NB4 (cell line): ENCODE data around the gene CA5B.

Experiments used
- DNase-seq: peaks from one replicate; pipeline ENCODE4 v3.0.0; 2010; ENCODE audit warnings: low read depth
- H3K4me3 ChIP-seq: one replicate; pipeline ENCODE4 v1.5.1; 2011; ENCODE audit warnings: mild to moderate bottlenecking, low read depth, low read length, moderate library complexity
- MYC ChIP-seq: IDR thresholded peaks from 2 replicates; pipeline ENCODE4 v1.6.1; 2011; ENCODE audit warnings: low read depth, low read length
- POLR2A ChIP-seq: IDR thresholded peaks from 2 replicates; pipeline ENCODE4 v1.6.1; 2011; ENCODE audit warnings: mild to moderate bottlenecking; ENCODE audit not compliant: insufficient read length; ENCODE audit errors: extremely low read depth
- TF ChIP-seq, protein P1 (sequence below): IDR thresholded peaks from one replicate; pipeline ENCODE4 v1.5.1; 2012; ENCODE audit warnings: low read depth, low read length
- TF ChIP-seq, protein P2 (sequence below): IDR thresholded peaks from 2 replicates; pipeline ENCODE4 v1.6.1; 2011; ENCODE audit warnings: low read depth, low read length

The CA5B gene

DNA sequence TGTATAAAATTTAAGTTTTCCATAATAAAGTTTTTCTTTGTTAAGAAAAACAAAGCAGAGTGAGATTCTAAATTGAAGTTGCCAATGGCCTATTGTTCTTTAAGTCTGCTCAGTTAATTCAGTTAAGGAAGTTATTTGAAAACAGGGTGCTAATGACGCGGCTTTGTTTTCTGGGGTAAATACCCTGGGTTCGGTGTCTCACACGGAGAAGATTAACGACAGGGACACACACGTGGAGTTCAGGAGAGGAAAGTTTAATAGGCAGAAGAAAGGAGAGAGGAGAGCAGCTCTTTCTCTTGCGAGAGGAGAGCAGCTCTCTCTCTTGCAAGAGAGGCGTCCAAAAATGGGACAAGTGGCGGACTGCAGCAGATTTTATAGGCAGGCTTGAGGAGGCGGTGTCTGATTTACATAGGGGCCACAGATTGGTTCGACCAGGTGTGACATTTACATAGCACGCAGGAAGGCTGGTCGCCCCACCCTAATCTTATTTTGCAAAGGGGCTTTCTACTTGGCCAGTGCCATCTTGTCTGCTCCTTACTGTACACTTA lies 9.6 kb downstream of the CA5B start:
- no peak overlapping the region for H3K4me3 ChIP-seq
- no peak for TF ChIP-seq MYC
- DNase-seq = no peak

DNA sequence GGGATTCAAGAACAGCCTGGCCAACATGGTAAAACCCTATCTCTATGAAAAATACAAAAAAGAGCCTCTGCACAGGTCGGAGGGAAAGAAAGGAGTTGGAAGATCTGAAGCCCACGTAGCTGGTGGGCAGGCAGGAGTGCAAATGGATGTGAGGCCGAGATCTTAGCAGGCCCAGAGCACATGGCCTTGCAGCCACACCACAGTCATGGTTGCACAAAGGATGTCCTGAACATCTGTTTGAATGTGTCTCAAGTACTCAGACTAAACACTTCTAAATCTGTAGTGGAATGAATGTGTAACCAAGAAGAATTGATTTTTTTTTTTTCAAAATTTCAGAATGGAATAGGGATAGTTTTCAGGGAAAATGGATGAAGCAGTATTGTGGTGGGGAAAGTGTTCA lies 10.8 kb downstream of the CA5B start:
- H3K4me3 ChIP-seq = no peak overlapping the region
- DNase-seq = no peak
- TF ChIP-seq, protein P1, sequence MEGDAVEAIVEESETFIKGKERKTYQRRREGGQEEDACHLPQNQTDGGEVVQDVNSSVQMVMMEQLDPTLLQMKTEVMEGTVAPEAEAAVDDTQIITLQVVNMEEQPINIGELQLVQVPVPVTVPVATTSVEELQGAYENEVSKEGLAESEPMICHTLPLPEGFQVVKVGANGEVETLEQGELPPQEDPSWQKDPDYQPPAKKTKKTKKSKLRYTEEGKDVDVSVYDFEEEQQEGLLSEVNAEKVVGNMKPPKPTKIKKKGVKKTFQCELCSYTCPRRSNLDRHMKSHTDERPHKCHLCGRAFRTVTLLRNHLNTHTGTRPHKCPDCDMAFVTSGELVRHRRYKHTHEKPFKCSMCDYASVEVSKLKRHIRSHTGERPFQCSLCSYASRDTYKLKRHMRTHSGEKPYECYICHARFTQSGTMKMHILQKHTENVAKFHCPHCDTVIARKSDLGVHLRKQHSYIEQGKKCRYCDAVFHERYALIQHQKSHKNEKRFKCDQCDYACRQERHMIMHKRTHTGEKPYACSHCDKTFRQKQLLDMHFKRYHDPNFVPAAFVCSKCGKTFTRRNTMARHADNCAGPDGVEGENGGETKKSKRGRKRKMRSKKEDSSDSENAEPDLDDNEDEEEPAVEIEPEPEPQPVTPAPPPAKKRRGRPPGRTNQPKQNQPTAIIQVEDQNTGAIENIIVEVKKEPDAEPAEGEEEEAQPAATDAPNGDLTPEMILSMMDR = no peak
- TF ChIP-seq POLR2A (no peak), MYC (no peak)
- TF ChIP-seq, protein P2, sequence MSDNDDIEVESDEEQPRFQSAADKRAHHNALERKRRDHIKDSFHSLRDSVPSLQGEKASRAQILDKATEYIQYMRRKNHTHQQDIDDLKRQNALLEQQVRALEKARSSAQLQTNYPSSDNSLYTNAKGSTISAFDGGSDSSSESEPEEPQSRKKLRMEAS = no peak

DNA sequence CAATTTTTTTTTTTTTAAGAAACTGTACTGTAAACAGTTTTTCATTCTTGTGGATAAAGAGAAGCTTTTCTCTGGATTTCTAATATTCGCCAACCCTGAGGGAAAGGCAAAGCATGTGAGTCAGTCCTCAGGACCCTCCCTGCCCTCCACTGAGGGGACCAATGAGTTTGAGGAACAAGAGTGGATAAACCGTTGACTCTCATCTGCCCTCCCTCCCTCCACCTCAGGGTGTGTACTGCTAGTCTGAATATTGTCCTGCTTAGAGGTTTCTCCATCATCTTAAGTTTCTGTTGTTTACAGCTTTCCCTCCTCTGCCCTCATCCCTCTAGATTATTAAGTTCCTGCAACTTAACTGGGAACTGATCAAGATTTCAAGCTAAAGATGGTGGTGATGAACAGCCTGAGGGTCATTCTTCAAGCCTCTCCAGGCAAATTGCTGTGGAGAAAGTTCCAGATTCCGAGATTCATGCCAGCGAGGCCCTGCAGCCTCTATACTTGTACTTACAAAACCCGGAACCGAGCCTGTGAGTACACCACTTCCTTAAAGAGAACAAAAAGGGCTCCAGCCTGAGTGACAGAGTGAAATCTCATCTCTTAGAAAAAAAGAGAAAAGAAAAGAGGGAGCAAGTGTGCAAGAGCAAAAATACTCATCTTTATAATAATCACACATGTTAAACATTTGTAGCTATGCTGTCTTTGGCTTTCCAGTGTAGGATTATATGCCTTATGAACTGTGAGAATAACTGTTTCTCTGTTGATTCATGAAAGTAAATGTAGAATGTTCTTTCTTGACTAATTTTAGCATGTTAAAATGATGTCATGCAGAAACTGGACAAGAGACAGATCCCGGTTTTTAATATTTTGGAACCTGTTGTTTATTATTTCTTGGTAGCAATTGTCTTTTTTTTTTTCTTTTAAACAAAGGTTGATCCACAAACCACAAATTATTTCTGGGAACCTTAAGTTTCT lies 11.9 kb downstream of the CA5B start:
- no peak for DNase-seq
- TF ChIP-seq, protein P1 = no peak
- TF ChIP-seq MYC = no peak
- TF ChIP-seq, protein P2 = no peak
- no peak for TF ChIP-seq POLR2A
- no peak overlapping the region for H3K4me3 ChIP-seq

DNA sequence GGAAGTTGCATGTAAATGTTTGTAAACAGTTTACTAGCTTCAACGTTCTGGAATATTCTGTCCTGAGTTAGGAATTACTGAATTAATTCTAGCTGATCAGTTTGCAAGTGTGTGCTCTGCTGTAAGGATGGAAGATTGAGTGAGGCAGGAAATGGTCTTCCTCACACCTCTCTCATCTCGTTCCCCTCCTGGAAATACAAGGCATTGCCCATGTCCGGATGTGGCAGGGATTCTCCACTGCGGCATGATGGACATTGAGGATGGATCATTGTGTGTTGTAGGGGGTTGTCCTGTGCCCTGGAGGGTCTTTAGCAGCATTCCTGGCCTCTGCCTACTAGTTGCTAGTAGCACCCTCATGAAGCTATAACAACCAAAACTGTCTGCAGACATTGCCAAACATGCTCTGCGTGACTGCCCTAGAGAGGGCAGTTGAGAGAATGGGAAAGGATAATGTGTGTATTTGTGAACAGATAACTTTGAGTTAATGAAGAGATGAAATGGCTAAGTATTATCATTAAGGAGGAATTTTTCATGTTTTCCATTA lies 12.6 kb downstream of the CA5B start:
- TF ChIP-seq, protein P2 = no peak
- no peak for DNase-seq

DNA sequence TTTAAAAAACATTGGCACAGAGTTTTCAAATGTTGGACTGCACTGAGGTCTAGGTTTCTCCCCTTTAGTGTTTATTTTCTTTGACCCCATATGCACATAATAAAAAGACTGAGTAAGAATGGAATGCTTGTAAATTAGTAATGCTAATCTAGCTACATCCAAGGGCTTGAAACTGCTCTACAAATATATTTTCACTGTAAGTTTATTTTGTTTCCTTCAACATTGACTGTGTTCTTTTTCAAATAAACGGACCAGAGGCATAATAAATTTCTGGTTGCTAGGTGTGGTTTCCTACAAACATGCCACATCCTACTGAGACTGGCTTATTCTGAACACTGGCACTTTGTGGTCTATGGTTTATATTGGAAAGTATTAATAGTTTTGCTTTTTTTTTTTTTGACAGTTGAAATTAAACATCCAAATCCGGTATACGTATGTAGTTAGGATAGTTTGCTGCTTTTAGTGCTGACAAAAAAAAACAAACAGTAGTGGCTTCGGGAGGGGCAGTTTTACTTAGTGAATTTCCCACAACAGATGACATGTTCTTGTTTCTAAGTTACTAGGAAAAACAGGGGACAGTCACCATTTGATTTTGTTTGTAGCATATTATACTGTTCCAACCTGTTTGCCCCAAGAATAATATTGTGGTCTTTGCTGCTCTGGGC lies 13.2 kb downstream of the CA5B start:
- no peak overlapping the region for H3K4me3 ChIP-seq
- no peak for TF ChIP-seq POLR2A
- no peak for TF ChIP-seq MYC
- TF ChIP-seq, protein P2 = no peak
- TF ChIP-seq, protein P1 = no peak
- DNase-seq = no peak

More for the DNA sequence above, 12.6 kb downstream of the CA5B start:
- no peak overlapping the region for H3K4me3 ChIP-seq

DNA sequence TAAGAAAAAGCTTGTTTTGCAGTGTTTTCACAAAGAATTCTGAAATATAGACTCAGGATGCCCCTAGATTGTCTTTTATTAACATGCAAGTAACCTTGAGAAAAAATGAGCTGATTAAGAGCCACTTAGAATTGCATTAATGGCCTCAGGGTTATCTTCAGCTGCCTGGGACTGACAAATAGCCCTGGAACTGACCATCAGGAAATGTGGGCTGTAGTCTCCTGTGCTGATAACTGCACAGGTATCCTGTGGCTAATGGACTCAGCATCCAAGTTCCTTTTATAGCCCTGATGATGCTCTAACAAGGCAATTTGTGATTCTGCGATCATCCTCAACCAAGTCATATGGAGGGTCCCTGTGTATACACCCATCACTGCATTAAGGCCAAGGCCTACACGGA lies 17.0 kb downstream of the CA5B start:
- TF ChIP-seq POLR2A (no peak), MYC (no peak)
- TF ChIP-seq, protein P1 = no peak
- TF ChIP-seq, protein P2 = no peak
- DNase-seq = no peak
- no peak overlapping the region for H3K4me3 ChIP-seq
